Tibial artery (tissue), 4 donors: ENCODE data around the gene UNC119.

Source experiments
- DNase-seq, 2 donors: peaks; one replicate each; pipeline ENCODE4 v3.0.0-alpha.2; 2019
- H3K27ac ChIP-seq, 2 donors: fragments of 200-600 bp; sonication (generic) in 1 of 2; 1 replicate in 1 of 2; 2 replicates in 1 of 2; pipeline ENCODE4 v1.5.1; 2018 to 2019; ENCODE audit warnings: mild to moderate bottlenecking in 1 of 2
- H3K27me3 ChIP-seq, 2 donors: fragments of 200-600 bp; sonication (generic) in 1 of 2; one replicate each; pipeline versions ENCODE4 v1.5.1 to v1.6.0; 2016 to 2019
- H3K36me3 ChIP-seq, 3 donors: fragments of 200-600 bp; sonication (generic) in 2 of 3; one replicate each; pipeline ENCODE4 v1.5.1; 2016 to 2019; ENCODE audit warnings: mild to moderate bottlenecking in 2 of 3
- H3K4me1 ChIP-seq, 4 donors: fragments of 200-600 bp; sonication (generic) in 2 of 4; 1 replicate in 3 of 4; 2 replicates in 1 of 4; pipeline ENCODE4 v1.5.1; 2016 to 2019
- H3K4me3 ChIP-seq, 2 donors: fragments of 200-600 bp; sonication (generic) in 1 of 2; 1 replicate in 1 of 2; 2 replicates in 1 of 2; pipeline ENCODE4 v1.5.1; 2018 to 2019; ENCODE audit warnings: mild to moderate bottlenecking in 2 of 2
- H3K9me3 ChIP-seq, 3 donors: fragments of 200-600 bp; sonication (generic) in 1 of 3; one replicate each; pipeline ENCODE4 v1.5.1; 2016 to 2019
- CTCF ChIP-seq, 2 experiments: fragments of 200-600 bp in 1 of 2; fragments of 450-650 bp in 1 of 2; IDR thresholded peaks; one replicate each; pipeline ENCODE4 v1.5.1; 2017 to 2019; ENCODE audit warnings: antibody characterized with exemption in 2 of 2, mild to moderate bottlenecking in 1 of 2, moderate library complexity in 1 of 2
- intact Hi-C: fragments of 100-400 bp; cut with DNase I; formaldehyde crosslinking; loops from one replicate; pipeline ENCODE4 v1.15.0; 2023; ENCODE audit warnings: low total_unique reads

Gene UNC119

GRCh38 chr17:28505986-28506665 lies 46.3 kb downstream of the UNC119 start, which contains the start of gene FOXN1:
Gene FOXN1, plus strand, starts transcription at chr17:28506348. Its CDS starts 17,622 bp downstream, at chr17:28523970.
- Histone ChIP-seq H3K36me3 (no peaks in the 10 kb centered on the region), H3K27ac (no peak within 1 kb of the TSS), H3K27me3 (peaks cover 0 to 55% of the 10 kb centered on the region in 2 donors), H3K4me3 (no peak within 1 kb of the TSS), H3K4me1 (peaks cover 0 to 4% (median 0%) of the 10 kb centered on the region in 4 donors), H3K9me3 (no peaks in the 10 kb centered on the region)
- intact Hi-C loops = no loop called here
- TF ChIP-seq CTCF (IDR thresholded peaks at IDR 0.05) = no peak
- DNase-seq = no peak

GRCh38 chr17:28503420-28503819 lies 49.0 kb downstream of the UNC119 start:
- intact Hi-C loops = no loop called here
- no peak for DNase-seq
- no peak for TF ChIP-seq CTCF (IDR thresholded peaks at IDR 0.05)
- Histone ChIP-seq H3K27me3 (peaks cover 0 to 45% of the 10 kb centered on the region in 2 donors), H3K9me3 (no peaks in the 10 kb centered on the region), H3K4me3 (no peak overlapping the region), H3K36me3 (no peaks in the 10 kb centered on the region), H3K4me1 (peaks cover 0 to 4% (median 0%) of the 10 kb centered on the region in 4 donors), H3K27ac (no peak overlapping the region)

- Histone ChIP-seq H3K36me3 (no peaks in the 10 kb centered on the region), H3K4me3 (no peak overlapping the region), H3K27me3 (peaks cover 0 to 41% of the 10 kb centered on the region in 2 donors), H3K4me1 (peaks cover 0 to 10% (median 0%) of the 10 kb centered on the region in 4 donors), H3K27ac (no peak overlapping the region), H3K9me3 (no peaks in the 10 kb centered on the region)
- no peak for TF ChIP-seq CTCF (IDR thresholded peaks at IDR 0.05)
- no peak for DNase-seq
- intact Hi-C loops = no loop called here
Observed at GRCh38 chr17:28501421-28502284, 50.8 kb downstream of the UNC119 start.

- H3K36me3 ChIP-seq = no peaks in the 10 kb centered on the region
- no peak for TF ChIP-seq CTCF (IDR thresholded peaks at IDR 0.05)
- peaks cover 0 to 10% (median 0%) of the 10 kb centered on the region in 4 donors for H3K4me1 ChIP-seq
- DNase-seq = no peak
- peaks cover 0 to 41% of the 10 kb centered on the region in 2 donors for H3K27me3 ChIP-seq
- H3K9me3 ChIP-seq = no peaks in the 10 kb centered on the region
- no peak overlapping the region for H3K4me3 ChIP-seq
- H3K27ac ChIP-seq = no peak overlapping the region
- intact Hi-C loops = no loop called here
Observed at GRCh38 chr17:28500712-28501379, 51.6 kb downstream of the UNC119 start.

GRCh38 chr17:28499684-28500357 lies 52.6 kb downstream of the UNC119 start:
- TF ChIP-seq CTCF (IDR thresholded peaks at IDR 0.05) = no peak
- no peak for DNase-seq
- H3K36me3 ChIP-seq = no peaks in the 10 kb centered on the region
- H3K4me1 ChIP-seq = peaks cover 0 to 11% (median 0%) of the 10 kb centered on the region in 4 donors
- H3K4me3 ChIP-seq = no peak overlapping the region
- no peak overlapping the region for H3K27ac ChIP-seq
- peaks cover 0 to 46% of the 10 kb centered on the region in 2 donors for H3K27me3 ChIP-seq
- intact Hi-C loops = loop anchor here (5.0 kb wide), 1 partner anchor 112 kb away; the partner anchor contains the start of gene RSKR
- H3K9me3 ChIP-seq = no peaks in the 10 kb centered on the region
